HepG2 (cell line): Measurements from ENCODE around the gene TRIM54. TPM values are rescaled to one million over a fixed set of nuclear protein-coding genes. Genes with fewer than 3 reads are reported as not detected.

Experiments used
- HHEX ChIP-seq: IDR thresholded peaks from 2 replicates; pipeline ENCODE4 v1.6.1; 2016; ENCODE audit warnings: control low read depth
- IKZF4 ChIP-seq: sonication (generic); formaldehyde crosslinking; IDR thresholded peaks from 2 replicates; pipeline ENCODE4 v1.5.1; 2020; ENCODE audit warnings: borderline replicate concordance, mild to moderate bottlenecking, low read depth, missing genetic modification reagents; ENCODE audit errors: not compliant biosample characterization
- MYNN ChIP-seq: sonication (generic); formaldehyde crosslinking; IDR thresholded peaks from 2 replicates; pipeline ENCODE4 v1.4.0; 2020; ENCODE audit warnings: mild to moderate bottlenecking, low read depth, missing genetic modification reagents
- NR0B2 ChIP-seq: sonication (generic); formaldehyde crosslinking; IDR thresholded peaks from 2 replicates; pipeline ENCODE4 v1.4.0; 2020; ENCODE audit warnings: mild to moderate bottlenecking, missing genetic modification reagents
- PAX8 ChIP-seq: sonication (generic); formaldehyde crosslinking; IDR thresholded peaks from 2 replicates; pipeline ENCODE4 v1.8.0; 2022; ENCODE audit warnings: mild to moderate bottlenecking, missing genetic modification reagents, borderline replicate concordance
- SALL1 ChIP-seq: sonication (generic); formaldehyde crosslinking; IDR thresholded peaks from 2 replicates; pipeline ENCODE4 v1.8.0; 2022; ENCODE audit warnings: mild to moderate bottlenecking, missing genetic modification reagents
- ZBTB1 ChIP-seq: sonication (generic); formaldehyde crosslinking; IDR thresholded peaks from 2 replicates; pipeline ENCODE4 v1.4.0; 2020; ENCODE audit warnings: missing genetic modification reagents, borderline replicate concordance
- ZNF225 ChIP-seq: sonication (generic); formaldehyde crosslinking; IDR thresholded peaks from 2 replicates; pipeline ENCODE4 v1.4.0; 2020; ENCODE audit warnings: mild to moderate bottlenecking, missing genetic modification reagents
- ZNF350 ChIP-seq: sonication (generic); formaldehyde crosslinking; IDR thresholded peaks from 2 replicates; pipeline ENCODE4 v1.4.0; 2020; ENCODE audit warnings: mild to moderate bottlenecking, low read depth, missing genetic modification reagents, borderline replicate concordance
- ZNF563 ChIP-seq: sonication (generic); formaldehyde crosslinking; IDR thresholded peaks from 2 replicates; pipeline ENCODE4 v1.8.0; 2022; ENCODE audit warnings: mild to moderate bottlenecking, moderate library complexity, missing genetic modification reagents
- ZNF652 ChIP-seq: IDR thresholded peaks from 2 replicates; pipeline ENCODE4 v1.6.1; 2016; ENCODE audit warnings: low read depth, borderline replicate concordance
- ZNF749 ChIP-seq: sonication (generic); formaldehyde crosslinking; IDR thresholded peaks from 2 replicates; pipeline ENCODE4 v1.8.0; 2022; ENCODE audit warnings: mild to moderate bottlenecking, missing genetic modification reagents, moderate library complexity, borderline replicate concordance
- polyA plus RNA-seq, 8 experiments: library from polyadenylated mRNA; depleted of rRNA in 3 of 8; stranded (reverse) in 7 of 8; unstranded in 1 of 8; fragments of >200 nt; fragmentation: Illumina TruSeq in 4 of 8; extraction: Trizol in 4 of 8; gene quantifications; 2 replicates each; pipeline versions ENCODE4 v1.2.1 to v1.2.3, GENCODE V29; 2011 to 2016; ENCODE audit warnings: low read depth in 4 of 8, missing spikeins in 1 of 8, mixed read lengths in 1 of 8; ENCODE audit not compliant: insufficient read depth in 1 of 8
- total RNA-seq, 5 experiments: library from RNA; depleted of rRNA; stranded (reverse); fragments of >200 nt; fragmentation: Illumina TruSeq; extraction: Trizol; gene quantifications; 2 replicates each; pipeline ENCODE4 v1.2.3, GENCODE V29; 2016; ENCODE audit warnings: low read depth in 1 of 5
- TF ChIP-seq, protein P1 (sequence below): IDR thresholded peaks from 2 replicates; pipeline ENCODE4 v1.6.1; 2012; ENCODE audit warnings: low read length, improper control_type of control experiment
- TF ChIP-seq, protein P2 (sequence below): sonication (generic); formaldehyde crosslinking; IDR thresholded peaks from 2 replicates; pipeline ENCODE4 v1.5.0; 2020; ENCODE audit warnings: mild to moderate bottlenecking, missing genetic modification reagents
- TF ChIP-seq, protein P3 (sequence below): sonication (generic); formaldehyde crosslinking; IDR thresholded peaks from 2 replicates; pipeline ENCODE4 v1.8.1; 2022; ENCODE audit warnings: low read depth, mild to moderate bottlenecking, missing genetic modification reagents
- TF ChIP-seq, protein P4 (sequence below), 2 experiments: sonication (generic) in 1 of 2; formaldehyde crosslinking in 1 of 2; IDR thresholded peaks; 2 replicates each; pipeline versions ENCODE4 v1.4.0 to v1.6.1; 2018 to 2020; ENCODE audit warnings: missing genetic modification reagents in 2 of 2, borderline replicate concordance in 1 of 2, low read depth in 1 of 2, mild to moderate bottlenecking in 1 of 2, missing biosample characterization in 1 of 2

TRIM54 gene
- total and polyA plus RNA-seq, 2 of the 13 experiments (the other 11 are each of a cell fraction or from before 2014, with no cell fraction given) = 0.07 to 0.13 TPM

GRCh38 chr2:27356382-27357181 lies 74.4 kb downstream of the TRIM54 start, which contains the start of gene GTF3C2 (continued):
- TF ChIP-seq HHEX = peak; percentile 38; the same call in 1 of the 2 replicates
- peak; percentile 83 for TF ChIP-seq IKZF4 (CRISPR knock-in tag)
- peak; percentile 87; the same call in 1 of the 2 replicates for TF ChIP-seq ZNF563 (CRISPR knock-in tag)
- peak; percentile 93 for TF ChIP-seq ZNF350 (CRISPR knock-in tag)
- peak; percentile 99 for TF ChIP-seq PAX8 (CRISPR knock-in tag)
- no peak; the same call in 1 of the 2 replicates for TF ChIP-seq MYNN (CRISPR knock-in tag)
- peak; percentile 29; the same call in 1 of the 2 replicates for TF ChIP-seq ZBTB1 (CRISPR knock-in tag)
- 0 out of 2 replicates have a peak, but pooled peaks have one; percentile 13 for TF ChIP-seq ZNF652 (CRISPR knock-in tag)
- peak; percentile 93 for TF ChIP-seq ZNF749 (CRISPR knock-in tag)
- TF ChIP-seq, protein P1, sequence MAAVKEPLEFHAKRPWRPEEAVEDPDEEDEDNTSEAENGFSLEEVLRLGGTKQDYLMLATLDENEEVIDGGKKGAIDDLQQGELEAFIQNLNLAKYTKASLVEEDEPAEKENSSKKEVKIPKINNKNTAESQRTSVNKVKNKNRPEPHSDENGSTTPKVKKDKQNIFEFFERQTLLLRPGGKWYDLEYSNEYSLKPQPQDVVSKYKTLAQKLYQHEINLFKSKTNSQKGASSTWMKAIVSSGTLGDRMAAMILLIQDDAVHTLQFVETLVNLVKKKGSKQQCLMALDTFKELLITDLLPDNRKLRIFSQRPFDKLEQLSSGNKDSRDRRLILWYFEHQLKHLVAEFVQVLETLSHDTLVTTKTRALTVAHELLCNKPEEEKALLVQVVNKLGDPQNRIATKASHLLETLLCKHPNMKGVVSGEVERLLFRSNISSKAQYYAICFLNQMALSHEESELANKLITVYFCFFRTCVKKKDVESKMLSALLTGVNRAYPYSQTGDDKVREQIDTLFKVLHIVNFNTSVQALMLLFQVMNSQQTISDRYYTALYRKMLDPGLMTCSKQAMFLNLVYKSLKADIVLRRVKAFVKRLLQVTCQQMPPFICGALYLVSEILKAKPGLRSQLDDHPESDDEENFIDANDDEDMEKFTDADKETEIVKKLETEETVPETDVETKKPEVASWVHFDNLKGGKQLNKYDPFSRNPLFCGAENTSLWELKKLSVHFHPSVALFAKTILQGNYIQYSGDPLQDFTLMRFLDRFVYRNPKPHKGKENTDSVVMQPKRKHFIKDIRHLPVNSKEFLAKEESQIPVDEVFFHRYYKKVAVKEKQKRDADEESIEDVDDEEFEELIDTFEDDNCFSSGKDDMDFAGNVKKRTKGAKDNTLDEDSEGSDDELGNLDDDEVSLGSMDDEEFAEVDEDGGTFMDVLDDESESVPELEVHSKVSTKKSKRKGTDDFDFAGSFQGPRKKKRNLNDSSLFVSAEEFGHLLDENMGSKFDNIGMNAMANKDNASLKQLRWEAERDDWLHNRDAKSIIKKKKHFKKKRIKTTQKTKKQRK = no peak
- TF ChIP-seq, protein P2, sequence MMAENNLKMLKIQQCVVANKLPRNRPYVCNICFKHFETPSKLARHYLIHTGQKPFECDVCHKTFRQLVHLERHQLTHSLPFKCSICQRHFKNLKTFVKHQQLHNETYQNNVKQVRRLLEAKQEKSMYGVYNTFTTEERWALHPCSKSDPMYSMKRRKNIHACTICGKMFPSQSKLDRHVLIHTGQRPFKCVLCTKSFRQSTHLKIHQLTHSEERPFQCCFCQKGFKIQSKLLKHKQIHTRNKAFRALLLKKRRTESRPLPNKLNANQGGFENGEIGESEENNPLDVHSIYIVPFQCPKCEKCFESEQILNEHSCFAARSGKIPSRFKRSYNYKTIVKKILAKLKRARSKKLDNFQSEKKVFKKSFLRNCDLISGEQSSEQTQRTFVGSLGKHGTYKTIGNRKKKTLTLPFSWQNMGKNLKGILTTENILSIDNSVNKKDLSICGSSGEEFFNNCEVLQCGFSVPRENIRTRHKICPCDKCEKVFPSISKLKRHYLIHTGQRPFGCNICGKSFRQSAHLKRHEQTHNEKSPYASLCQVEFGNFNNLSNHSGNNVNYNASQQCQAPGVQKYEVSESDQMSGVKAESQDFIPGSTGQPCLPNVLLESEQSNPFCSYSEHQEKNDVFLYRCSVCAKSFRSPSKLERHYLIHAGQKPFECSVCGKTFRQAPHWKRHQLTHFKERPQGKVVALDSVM (CRISPR knock-in tag) = peak; percentile 78
- TF ChIP-seq SALL1 (CRISPR knock-in tag) = peak; percentile 83
- TF ChIP-seq, protein P3, sequence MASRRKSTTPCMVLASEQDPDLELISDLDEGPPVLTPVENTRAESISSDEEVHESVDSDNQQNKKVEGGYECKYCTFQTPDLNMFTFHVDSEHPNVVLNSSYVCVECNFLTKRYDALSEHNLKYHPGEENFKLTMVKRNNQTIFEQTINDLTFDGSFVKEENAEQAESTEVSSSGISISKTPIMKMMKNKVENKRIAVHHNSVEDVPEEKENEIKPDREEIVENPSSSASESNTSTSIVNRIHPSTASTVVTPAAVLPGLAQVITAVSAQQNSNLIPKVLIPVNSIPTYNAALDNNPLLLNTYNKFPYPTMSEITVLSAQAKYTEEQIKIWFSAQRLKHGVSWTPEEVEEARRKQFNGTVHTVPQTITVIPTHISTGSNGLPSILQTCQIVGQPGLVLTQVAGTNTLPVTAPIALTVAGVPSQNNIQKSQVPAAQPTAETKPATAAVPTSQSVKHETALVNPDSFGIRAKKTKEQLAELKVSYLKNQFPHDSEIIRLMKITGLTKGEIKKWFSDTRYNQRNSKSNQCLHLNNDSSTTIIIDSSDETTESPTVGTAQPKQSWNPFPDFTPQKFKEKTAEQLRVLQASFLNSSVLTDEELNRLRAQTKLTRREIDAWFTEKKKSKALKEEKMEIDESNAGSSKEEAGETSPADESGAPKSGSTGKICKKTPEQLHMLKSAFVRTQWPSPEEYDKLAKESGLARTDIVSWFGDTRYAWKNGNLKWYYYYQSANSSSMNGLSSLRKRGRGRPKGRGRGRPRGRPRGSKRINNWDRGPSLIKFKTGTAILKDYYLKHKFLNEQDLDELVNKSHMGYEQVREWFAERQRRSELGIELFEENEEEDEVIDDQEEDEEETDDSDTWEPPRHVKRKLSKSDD (CRISPR knock-in tag) = peak; percentile 79; the same call in 1 of the 2 replicates
- peak; percentile 79 for TF ChIP-seq ZNF225 (CRISPR knock-in tag)
- TF ChIP-seq NR0B2 (CRISPR knock-in tag) = peak; percentile 83; the same call in 1 of the 2 replicates
- TF ChIP-seq, protein P4, sequence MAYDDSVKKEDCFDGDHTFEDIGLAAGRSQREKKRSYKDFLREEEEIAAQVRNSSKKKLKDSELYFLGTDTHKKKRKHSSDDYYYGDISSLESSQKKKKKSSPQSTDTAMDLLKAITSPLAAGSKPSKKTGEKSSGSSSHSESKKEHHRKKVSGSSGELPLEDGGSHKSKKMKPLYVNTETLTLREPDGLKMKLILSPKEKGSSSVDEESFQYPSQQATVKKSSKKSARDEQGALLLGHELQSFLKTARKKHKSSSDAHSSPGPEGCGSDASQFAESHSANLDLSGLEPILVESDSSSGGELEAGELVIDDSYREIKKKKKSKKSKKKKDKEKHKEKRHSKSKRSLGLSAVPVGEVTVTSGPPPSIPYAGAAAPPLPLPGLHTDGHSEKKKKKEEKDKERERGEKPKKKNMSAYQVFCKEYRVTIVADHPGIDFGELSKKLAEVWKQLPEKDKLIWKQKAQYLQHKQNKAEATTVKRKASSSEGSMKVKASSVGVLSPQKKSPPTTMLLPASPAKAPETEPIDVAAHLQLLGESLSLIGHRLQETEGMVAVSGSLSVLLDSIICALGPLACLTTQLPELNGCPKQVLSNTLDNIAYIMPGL (CRISPR knock-in tag; IDR thresholded peaks at IDR 0.05; ENCODE audit: borderline replicate concordance in 1 of 2, low read depth in 1 of 2) = peak in 1 of 2 experiments; percentile 84
